HG03060 (cell line): ENCODE data around the gene ZFP37.
"Not testable (repeated sequence)": the region's sequence is repeated elsewhere in the genome, so short reads cannot be mapped to it uniquely, and the experiment has no call there.

Experiments used
- ATAC-seq: cut with Tn5 transposase; IDR thresholded peaks from one replicate; pipeline ENCODE4 v1.9.1; 2021; ENCODE audit warnings: low read depth, moderate number of reproducible peaks; ENCODE audit not compliant: unreplicated experiment

ZFP37 gene

DNA sequence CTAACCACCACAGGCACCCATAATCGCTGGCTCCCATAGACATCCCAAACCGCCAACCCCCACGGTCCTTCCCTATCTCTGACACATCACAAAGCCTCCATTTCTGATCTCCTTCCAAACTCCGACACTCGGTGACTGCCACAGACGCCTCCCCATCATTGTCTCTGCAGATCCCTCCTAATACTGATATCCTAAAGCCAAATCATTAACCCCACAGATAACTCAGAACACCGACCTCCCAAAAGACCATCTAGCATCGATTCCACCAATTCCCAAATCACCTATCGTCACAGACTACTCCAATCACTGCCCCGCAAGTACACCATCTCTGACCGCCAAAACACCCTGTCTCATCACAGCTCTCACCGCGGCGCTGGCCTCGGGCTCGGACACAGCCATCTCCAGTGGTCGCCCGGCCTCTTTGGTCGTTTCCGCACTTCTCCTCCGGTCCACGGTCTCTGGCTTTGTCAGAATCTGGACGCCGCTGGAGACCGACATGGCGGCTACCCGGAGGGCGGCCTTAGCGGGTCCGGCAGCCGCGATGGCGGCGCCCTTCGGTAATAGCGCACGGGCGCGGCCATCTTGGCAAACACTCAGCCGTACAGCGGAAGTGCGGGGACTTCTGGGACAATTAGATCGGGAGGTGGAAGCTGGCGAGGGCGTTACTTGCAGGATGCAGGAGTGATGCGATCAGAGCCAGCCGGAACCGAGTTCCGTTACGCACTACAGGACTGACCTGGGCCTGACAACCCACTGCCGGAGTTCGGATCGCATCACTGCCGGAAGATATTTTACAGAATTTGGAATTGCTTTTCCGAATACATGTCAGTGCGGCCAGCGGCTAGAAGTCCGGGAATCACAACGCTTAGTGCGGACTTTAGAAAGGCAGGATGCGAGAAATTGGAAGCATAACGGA is at the start of gene ZFP37:
Gene ZFP37 (minus strand): TSS at position 534 of the 916 bp plus-strand sequence. CDS start 36 bp downstream, at position 498.
- ATAC-seq = peak; percentile 69

DNA sequence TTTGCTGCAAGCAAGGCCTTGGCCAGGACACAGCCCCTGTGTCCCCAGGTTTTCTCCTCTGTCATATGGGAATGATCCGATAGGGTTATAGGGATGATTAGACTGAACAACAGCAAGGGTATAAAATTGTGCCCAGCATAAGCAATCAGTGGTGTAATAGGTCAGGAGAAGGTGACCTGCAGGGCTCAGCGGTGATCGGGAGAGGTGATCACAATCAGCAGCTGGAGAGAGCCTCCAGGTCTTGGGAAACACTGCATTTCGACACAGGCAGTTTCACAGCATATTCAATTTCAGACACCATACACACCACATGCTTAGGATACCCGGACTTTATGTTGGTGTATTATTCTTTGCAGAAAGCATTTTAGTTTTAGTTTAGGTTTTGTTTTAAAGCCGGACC is 48.8 kb upstream of the ZFP37 start:
- not testable (repeated sequence) for ATAC-seq

DNA sequence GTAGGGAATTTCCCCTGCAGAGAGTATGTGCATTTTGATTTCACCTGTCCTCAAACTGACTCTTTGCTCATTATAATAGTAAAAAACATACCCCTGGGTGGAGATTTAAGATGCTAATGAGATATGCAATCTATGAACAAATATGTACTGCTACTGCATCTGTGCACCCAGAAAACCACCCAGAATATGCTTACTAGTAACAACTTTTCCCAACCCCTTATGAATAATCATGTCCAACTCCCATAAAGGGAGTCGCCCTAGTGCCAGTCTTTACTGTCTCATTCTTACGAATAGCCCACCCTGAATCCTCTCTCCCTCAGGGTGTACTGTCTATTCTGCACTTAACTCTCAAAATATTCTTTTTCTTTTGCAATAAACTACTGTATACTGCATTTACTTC is 39.0 kb upstream of the ZFP37 start:
- no peak for ATAC-seq

DNA sequence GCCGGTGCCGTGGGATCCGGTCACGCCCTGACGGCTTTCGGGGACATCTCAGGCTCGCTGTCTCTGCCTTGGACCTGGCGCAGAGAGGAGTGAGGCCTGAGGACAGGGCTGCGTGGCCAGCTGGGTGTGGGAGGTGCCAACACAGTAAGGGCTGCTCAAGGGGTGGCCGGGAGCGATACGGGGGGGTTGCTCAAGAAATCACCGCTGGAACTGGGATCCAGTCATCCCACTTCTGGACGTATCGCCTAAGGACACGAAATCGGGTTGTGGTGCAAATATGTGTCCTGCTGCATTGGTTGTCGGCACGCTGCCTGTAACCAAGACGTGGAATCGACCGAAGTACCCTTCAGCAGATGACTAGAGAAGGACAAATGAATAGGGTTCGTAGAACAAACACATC is 33.4 kb upstream of the ZFP37 start:
- not testable (repeated sequence) for ATAC-seq

DNA sequence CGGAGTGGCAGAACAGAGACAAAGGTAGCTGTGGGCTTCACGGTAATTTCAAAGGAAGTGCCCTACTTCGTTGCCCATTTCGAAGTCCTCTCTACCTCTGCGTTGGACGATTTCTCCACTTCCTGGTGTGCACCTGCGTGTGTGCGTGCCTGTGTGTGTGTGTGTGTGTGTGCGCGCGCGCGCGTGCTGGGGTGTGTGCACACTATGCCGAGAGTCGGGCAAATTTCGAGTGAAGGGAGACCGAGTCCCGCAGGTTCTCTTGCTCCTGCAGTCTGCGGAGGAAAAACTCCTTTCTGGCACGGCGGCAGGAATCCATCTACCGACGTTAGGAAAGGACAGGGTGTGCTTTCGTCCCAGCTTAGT is 32.6 kb upstream of the ZFP37 start:
- ATAC-seq = not testable (repeated sequence)

DNA sequence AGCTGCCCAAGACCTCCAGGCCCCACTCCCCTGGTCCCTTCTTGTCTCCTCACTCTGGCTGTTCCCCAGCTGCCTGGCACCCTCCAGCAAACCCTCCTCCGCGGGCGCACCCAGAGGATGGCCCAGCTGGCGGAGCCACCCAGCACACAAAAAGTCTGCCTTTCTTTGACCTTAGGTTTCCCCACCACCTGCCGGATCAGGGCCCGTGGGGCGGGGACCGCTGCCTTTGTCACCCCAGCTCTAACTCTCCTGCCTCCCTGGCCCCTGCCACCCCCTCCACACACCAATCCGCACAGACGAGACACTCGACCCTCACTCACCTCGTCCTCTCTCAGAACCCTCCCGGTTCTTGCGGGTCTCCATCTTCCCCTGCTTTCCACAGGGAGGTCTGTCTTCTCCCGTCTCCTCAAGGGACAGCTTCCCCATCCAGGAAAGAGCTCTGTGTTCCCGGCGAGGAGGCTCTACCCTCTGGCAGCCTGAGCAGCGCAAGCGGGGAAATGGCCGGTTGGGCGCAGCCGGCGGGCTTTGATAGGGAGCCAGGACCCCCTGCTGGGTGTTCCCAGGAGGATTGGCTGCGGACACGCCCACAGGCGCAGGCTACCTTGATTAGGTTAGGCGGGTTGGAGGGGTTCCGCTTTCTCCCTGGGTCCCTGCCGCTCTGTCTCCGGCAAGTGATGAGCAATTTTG is 32.1 kb upstream of the ZFP37 start:
- ATAC-seq = not testable (repeated sequence)

DNA sequence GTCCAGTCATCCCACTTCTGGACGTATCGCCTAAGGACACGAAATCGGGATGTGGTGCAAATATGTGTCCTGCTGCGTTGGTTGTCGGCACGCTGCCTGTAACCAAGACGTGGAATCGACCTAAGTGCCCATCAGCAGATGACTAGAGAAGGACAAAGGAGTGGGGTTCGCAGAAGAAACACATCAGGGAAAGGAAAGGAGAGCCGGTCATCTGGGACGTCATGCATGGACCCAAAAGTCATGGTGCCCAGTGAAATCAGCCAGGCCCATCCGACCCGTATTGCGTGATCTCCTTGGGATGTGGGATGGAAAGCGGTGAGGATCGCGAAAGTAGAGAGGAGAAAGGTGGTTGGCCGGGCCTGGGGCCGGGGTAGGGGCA is 6.4 kb upstream of the ZFP37 start:
- not testable (repeated sequence) for ATAC-seq

DNA sequence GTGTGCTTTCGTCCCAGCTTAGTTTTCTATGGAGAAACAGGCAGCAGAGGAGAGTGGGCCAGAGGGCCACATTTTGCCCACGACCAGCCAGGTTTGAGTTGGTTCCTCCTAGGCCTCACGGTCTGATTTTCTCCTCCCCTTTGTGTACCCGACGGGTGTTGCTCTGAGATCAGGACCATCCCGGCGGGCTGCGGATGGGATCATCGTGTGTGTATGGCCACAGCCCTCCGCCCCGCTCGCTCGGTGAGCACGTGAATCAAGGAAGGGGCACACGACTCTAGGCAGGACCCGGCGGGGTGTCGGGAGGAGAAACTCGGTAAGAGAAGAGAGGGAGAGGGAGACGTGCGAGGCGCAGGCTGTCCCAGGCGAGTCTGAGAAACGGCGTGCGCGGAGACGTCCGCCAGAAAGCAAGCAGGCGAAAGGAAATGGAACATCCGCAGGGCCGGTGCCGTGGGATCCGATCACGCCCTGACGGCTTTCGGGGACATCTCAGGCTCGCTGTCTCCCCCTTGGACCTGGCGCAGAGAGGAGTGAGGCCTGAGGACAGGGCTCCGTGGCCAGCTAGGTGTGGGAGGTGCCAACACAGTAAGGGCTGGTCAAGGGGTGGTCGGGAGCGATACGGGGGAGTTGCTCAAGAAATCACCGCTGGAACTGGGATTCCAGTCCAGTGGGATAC is 5.9 kb upstream of the ZFP37 start:
- ATAC-seq = not testable (repeated sequence)

DNA sequence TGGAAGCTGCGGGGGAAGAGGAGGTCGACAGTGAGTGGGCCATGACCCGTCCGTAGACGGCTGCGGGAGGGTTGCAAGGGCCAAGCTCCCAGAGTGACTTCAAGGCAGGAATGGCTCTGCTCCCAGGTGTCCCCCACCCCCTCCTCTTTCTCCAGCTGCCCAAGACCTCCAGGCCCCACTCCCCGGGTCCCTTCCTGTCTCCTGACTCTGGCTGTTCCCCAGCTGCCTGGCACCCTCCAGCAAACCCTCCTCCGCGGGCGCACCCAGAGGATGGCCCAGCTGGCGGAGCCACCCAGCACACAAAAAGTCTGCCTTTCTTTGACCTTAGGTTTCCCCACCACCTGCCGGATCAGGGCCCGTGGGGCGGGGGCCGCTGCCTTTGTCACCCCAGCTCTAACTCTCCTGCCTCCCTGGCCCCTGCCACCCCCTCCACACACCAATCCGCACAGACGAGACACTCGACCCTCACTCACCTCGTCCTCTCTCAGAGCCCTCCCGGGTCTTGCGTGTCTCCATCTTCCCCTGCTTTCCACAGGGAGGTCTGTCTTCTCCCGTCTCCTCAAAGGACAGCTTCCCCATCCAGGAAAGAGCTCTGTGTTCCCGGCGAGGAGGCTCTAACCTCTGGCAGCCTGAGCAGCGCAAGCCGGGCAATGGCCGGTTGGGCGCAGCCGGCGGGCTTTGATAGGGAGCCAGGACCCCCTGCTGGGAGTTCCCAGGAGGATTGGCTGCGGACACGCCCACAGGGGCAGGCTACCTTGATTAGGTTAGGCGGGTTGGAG is 4.7 kb upstream of the ZFP37 start:
- not testable (repeated sequence) for ATAC-seq

DNA sequence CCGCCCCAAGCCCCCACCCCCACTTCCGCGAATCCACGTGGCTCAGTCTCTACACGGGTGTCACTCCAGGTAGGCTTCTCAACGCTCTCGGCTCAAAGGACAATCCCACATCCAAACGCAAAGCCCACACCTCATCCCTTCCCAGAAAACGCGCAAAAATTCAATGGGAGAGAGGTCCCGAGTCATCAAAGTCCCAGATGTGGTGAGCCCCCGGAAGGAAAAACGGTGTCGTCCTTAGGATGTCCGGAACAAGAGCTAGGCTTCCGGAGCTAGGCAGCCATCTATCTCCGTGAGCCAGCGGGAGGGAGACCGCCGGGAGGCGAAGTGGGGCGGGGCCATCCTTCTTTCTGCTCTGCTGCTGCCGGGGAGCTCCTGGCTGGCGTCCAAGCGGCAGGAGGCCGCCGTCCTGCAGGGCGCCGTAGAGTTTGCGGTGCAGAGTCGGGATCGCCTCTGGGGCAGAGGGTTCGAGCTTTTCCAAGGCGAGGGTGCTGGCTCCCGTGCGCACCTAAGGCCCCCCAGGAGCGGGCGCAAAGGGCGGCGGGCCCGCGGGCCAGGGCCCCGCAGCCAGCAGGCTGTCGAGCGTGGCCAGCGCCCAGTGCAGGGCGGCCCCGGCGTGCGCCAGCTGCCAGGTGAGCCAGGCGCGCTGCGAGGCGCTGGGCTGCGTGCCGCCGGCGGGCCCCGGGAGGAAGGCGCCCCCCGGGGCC is 3.2 kb upstream of the ZFP37 start:
- ATAC-seq = not testable (repeated sequence)

DNA sequence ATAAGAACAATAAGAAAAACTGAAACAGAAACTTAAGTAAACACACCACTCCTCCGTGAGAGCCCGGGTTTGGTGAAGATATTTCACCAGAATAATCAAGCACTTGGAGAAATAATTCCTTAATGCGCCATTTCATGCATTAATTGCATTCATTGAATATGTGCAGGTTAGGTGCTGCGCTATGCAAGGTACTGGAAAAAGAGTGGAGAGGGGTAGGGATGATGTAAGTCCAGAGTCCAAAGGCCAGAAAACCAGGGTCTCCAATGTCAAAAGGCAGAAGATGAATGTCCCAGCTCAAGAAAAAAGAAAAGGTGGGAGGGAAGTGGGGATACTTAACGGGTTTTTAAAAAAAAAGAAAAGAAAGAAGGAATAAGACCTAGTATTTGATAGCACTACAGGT is 669 bp upstream of the ZFP37 start:
- no peak for ATAC-seq

DNA sequence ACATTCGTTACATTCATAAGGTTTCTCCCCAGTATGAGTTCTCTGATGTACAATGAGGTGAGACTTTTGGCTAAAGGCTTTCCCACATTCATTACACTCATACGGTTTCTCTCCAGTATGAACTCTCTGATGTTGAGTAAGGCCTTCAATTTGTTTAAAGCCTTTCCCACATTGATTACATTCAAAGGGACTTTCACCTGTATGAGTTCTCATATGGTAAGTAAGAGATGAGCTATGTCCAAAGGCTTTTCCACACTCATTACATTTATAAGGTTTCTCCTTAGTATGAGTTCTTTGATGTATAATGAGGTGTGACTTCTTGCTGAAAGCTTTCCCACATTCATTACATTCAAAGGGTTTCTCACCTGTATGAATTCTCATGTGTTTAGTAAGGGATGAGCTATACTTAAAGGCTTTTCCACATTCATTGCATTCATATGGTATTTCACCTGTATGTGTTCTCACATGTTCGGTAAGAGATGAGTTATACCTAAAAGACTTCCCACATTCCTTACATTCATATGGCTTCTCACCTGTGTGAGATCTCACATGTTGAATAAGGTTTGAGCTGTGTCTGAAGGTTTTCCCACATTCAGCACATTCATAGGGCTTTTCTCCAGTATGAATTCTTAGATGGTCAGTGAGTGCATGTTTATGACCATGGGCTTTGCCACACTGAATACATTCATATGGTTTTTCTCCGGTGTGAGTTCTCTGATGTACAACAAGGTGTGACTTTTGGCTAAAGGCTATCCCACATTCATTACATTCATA is 13.5 kb downstream of the ZFP37 start:
- no peak for ATAC-seq

DNA sequence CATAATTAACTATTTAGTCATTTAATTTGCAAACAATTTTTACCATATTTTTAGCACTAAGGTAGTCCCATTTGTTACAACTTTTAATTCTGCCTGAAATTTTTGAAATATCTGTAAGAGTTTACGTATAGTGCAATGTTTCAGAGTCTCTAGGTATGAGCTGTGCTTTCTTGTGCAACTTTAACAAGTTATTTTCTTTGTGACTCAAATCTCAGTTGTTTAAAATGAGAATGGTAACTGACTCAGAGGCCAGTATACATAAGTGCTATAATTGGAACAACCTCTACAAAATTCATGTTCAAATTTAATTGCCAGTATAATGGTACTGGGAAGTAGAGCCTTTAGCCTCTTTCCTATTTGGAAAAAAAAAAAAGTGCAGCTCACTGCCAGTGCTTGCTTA is 30.3 kb downstream of the ZFP37 start:
- no peak for ATAC-seq

DNA sequence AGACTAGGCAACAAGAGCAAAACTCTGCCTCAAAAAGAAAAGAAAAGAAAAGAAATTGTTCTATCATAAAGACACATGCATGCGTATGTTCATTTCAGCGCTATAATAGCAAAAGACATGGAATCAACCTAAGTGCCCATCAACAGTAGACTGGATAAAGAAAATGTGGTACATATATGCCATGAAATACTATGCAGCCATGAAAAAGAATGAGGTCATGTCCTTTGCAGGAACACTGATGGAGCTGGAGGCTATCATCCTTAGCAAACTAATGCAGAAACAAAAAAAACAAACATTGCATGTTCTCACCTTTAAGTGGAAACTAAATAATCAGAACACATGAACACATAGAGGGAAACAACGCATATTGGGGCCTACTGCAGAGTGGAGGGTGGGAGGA is 38.3 kb downstream of the ZFP37 start:
- no peak for ATAC-seq

DNA sequence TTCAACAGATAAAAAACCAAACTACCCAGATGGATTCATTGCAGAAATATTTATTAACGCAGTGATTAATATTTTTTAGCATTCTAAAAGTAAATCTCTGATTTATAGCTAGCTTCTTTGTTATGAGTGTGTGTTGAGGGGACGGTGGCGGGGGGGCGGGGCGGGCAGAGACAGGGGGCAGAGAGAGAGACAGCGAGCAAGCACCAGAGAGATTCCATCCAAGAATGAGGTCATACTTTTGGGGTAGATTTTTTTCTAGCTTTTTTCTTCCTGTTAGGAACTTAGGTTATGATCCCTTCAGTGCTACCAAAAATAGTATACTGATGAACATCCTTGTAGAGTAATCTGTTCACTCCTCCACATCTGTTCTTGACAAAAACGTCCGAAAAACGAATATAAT is 44.0 kb downstream of the ZFP37 start:
- ATAC-seq = no peak

DNA sequence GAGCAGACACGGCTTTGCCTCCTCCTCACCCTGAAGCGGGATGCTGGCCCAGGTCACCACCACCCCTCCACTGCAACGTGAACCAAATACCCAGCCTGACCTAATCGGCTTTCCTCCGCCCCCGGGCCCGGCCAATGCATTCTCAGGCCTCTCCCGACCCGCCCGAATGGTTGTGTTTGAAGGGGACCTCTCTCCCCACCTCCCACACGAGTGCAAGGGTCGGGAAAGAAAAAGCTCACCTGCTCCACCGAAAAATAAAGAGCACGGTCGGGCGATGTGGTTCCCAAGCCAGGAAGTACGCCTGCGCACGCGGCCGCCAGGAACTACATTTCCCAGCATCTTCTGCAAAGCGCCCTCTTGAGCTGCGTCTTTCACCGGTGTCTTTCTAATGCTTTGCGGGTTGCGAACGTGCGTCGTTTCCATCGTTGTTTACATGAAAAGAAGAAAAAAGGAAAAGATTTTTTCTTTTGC is 44.6 kb downstream of the ZFP37 start, which contains the start of gene ZNF883:
Gene ZNF883 (minus strand): TSS at position 282 of the 471 bp plus-strand sequence.
- ATAC-seq = no peak

DNA sequence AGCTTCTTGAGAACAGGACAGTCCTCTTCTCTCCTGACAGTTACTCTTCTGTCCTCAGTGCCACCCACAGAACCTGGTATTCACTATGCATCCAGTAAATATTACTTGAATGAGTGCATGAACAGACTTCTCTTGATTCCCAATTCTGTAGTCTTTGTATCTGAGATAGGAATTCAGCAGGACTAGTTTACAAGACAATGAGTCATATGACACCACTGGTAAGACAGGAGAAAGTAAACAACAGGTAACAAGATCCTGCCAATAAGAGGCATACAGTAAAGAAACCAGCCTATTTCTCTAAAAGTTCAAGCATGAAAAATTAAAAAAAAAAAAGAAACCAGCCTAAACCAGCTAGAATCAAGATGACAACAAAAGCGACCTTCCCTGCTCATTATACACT is 50.7 kb downstream of the ZFP37 start:
- no peak for ATAC-seq

DNA sequence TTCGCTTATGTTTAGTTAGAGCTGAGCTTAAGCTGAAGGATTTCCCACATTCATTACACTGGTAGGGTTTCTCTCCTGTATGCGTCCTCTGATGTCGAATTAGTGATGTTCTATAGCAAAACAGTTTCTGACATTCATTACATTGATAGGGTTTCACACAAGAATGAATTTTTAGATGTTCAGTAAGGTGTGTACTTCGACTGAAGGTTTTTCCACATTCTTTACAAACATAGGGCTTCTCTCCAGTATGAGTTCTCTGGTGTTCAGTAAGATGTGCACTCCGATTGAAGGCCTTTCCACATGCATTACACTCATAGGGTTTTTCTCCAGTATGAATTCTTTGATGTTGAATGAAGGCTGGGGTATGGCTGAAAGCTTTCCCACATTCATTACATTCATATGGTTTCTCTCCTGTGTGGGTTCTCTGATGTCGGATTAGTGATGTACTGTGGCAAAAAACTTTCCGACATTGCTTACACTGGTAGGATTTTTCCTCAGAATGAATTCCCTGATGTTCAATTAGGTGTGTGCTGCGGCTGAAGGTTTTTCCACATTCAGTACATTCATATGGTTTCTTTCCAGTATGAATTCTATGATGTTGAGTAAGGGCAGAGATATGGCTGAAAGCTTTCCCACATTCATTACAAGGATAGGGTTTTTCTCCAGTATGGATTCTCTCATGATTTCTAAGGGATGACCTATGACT is 59.1 kb downstream of the ZFP37 start:
- ATAC-seq = no peak
